ENCODE results near the gene OXCT1. TPM values are rescaled to one million over a fixed set of nuclear protein-coding genes. Genes with fewer than 3 reads are reported as not detected.

Gene OXCT1
- total and polyA plus RNA-seq, 2 experiments from 2014 or later: 12.4 to 16.9 TPM

GRCh38 chr5:41906151-41906550 lies 35.9 kb upstream of the OXCT1 start:
- TF ChIP-seq EZH2phosphoT487 (IDR thresholded peaks at IDR 0.05; ENCODE audit: low read depth, severe bottlenecking, unreplicated experiment) (no peak), CTCF (IDR thresholded peaks at IDR 0.05; ENCODE audit: poor library complexity) (no peak), EZH2 (IDR thresholded peaks at IDR 0.05; ENCODE audit: borderline replicate concordance) (no peak)
- Histone ChIP-seq H3K9me2 (replicated peaks; ENCODE audit: insufficient read depth) (no peaks in the 10 kb centered on the region), H3K4me3 (no peak overlapping the region), H3K4me1 (ENCODE audit: insufficient read depth) (peaks cover 11% of the 10 kb centered on the region), H3K9me3 (ENCODE audit: low read depth) (no peaks in the 10 kb centered on the region), H2AFZ (no peak overlapping the region), H3K27ac (no peak overlapping the region), H3K79me2 (peaks cover 42% of the 10 kb centered on the region), H3K27me3 (no peaks in the 10 kb centered on the region), H3K36me3 (replicated peaks; ENCODE audit: insufficient read depth, low read depth) (no peaks in the 10 kb centered on the region), H3K4me2 (peak overlapping the region; percentile 84), H4K20me1 (ENCODE audit: insufficient read depth, poor library complexity, severe bottlenecking) (no peaks in the 10 kb centered on the region)
- no peak for DNase-seq (ENCODE audit: low spot score)
- 95% methylated on average over 2 of the region's 2 CpGs for WGBS (ENCODE audit: low lambda C conversion rate, missing lambda C conversion rate)

GRCh38 chr5:41903892-41904799 lies 33.9 kb upstream of the OXCT1 start, which contains the start of gene RIMOC1:
RIMOC1 (plus strand) TSS chr5:41904344; CDS start chr5:41904368, 24 bp downstream.
- Histone ChIP-seq H3K27ac (peak within 1 kb of the TSS; percentile 88), H4K20me1 (ENCODE audit: insufficient read depth, poor library complexity, severe bottlenecking) (no peaks in the 10 kb centered on the region), H3K9me2 (replicated peaks; ENCODE audit: insufficient read depth) (no peaks in the 10 kb centered on the region), H2AFZ (peak within 1 kb of the TSS; percentile 49), H3K36me3 (replicated peaks; ENCODE audit: insufficient read depth, low read depth) (no peaks in the 10 kb centered on the region), H3K4me2 (peak within 1 kb of the TSS; percentile 84), H3K4me3 (peak within 1 kb of the TSS; percentile 57), H3K27me3 (no peaks in the 10 kb centered on the region), H3K9me3 (ENCODE audit: low read depth) (no peaks in the 10 kb centered on the region), H3K4me1 (ENCODE audit: insufficient read depth) (peaks cover 11% of the 10 kb centered on the region), H3K79me2 (peaks cover 40% of the 10 kb centered on the region)
- 1% methylated on average over 53 of the region's 55 CpGs for WGBS (ENCODE audit: low lambda C conversion rate, missing lambda C conversion rate)
- no peak for TF ChIP-seq CTCF (IDR thresholded peaks at IDR 0.05; ENCODE audit: poor library complexity)
- DNase-seq (ENCODE audit: low spot score): peak; percentile 99

GRCh38 chr5:41903382-41903891 lies 33.2 kb upstream of the OXCT1 start:
- peak overlapping the region; percentile 74 for H3K4me2 ChIP-seq
- H3K4me3 ChIP-seq: peak overlapping the region; percentile 4
- no peaks in the 10 kb centered on the region for H3K27me3 ChIP-seq
- H3K79me2 ChIP-seq: peaks cover 36% of the 10 kb centered on the region
- no peaks in the 10 kb centered on the region for H3K36me3 ChIP-seq (replicated peaks; ENCODE audit: insufficient read depth, low read depth)
- H3K9me2 ChIP-seq (replicated peaks; ENCODE audit: insufficient read depth): no peaks in the 10 kb centered on the region
- no peaks in the 10 kb centered on the region for H4K20me1 ChIP-seq (ENCODE audit: insufficient read depth, poor library complexity, severe bottlenecking)
- peaks cover 11% of the 10 kb centered on the region for H3K4me1 ChIP-seq (ENCODE audit: insufficient read depth)
- WGBS (ENCODE audit: low lambda C conversion rate, missing lambda C conversion rate): 47% methylated on average over 8 of the region's 8 CpGs
- H3K27ac ChIP-seq: peak overlapping the region; percentile 83
- no peak for TF ChIP-seq EZH2phosphoT487 (IDR thresholded peaks at IDR 0.05; ENCODE audit: low read depth, severe bottlenecking, unreplicated experiment)
- TF ChIP-seq CTCF (IDR thresholded peaks at IDR 0.05; ENCODE audit: poor library complexity): no peak
- TF ChIP-seq EZH2 (IDR thresholded peaks at IDR 0.05; ENCODE audit: borderline replicate concordance): no peak
- H2AFZ ChIP-seq: peak overlapping the region; percentile 38
- no peaks in the 10 kb centered on the region for H3K9me3 ChIP-seq (ENCODE audit: low read depth)
- DNase-seq (ENCODE audit: low spot score): no peak
